Measurements from ENCODE around the gene OAF.

- TF ChIP-seq CTCF (IDR thresholded peaks at IDR 0.05; ENCODE audit: low read depth, low read length, poor library complexity, severe bottlenecking): no peak
- TF ChIP-seq EZH2phosphoT487 (IDR thresholded peaks at IDR 0.05; ENCODE audit: borderline replicate concordance, low read length): no peak
Observed at GRCh38 chr11:120208777-120209176, 2.1 kb upstream of the OAF start.

All from DOHH2 (cell line).